Measurements from ENCODE around the gene AKIRIN1.
"Not testable (repeated sequence)": the region's sequence is repeated elsewhere in the genome, so short reads cannot be mapped to it uniquely, and the experiment has no call there.

Gene AKIRIN1

DNA sequence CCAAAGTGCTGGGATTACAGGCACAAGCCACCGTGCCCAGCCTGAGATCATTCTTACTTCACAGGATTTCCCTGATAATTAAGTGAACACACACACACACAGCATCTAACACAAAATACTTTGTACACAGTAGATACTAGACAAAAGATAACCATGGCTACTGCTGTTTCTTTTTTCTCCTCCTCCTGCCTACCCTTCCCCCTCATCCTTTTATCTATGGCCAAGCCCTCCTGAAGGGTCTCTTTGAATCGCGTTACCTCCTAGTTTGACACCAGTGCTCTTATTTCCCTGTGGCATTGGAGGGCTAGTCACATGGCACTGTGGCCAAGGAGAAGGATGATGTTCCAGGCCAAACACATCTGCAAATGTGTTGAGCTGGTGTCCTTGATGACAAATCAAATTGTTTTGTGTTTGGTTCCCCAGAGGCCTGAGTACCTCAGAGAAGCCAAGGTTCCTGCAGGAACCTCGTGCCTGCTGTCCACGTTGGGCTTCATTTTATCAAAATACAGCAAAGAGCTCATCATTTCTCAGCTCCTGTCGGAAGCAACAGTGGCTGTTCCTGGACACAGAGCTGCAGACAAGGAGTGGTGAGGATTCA, 55.6 kb downstream of the AKIRIN1 start:
- DNase-seq, result no peak

DNA sequence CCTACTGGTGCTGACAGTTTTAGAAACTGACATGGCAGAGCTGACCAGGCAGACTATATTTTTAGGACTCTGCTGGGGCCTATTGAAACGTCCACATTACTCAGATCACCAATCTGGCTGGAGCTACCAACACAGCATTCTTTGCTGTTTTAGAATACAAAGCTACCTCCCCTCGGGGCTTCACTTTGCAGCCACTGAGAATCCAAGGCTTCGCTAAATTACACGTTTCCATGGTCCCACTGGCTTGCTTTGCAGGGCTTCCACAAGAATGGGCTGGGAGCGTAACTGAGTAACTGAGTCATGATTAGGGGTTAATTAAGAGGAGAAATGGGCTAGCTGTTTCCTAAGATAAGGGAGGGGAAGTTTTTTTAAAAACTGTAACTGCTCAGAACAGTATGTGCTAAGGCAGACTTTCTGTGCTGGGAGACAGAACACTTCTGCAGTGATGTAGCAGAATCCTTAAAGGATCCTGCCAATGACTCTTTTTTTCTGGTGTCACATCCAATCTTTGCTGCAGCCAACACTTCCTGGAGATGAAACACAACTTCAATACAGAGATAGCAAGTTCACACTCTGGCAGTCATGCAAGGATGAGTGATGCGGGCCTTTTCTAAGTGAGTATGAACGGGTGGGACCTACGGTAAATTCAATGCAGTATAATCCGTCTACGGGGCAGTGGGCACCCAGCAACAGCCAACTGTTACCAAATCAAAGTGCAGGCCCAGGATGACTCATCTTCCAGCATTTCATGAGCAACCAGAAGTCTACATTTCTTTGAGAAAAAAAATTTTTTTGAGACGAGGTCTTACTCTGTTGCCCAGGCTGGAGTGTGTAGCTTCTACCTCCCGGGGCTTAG, 56.5 kb downstream of the AKIRIN1 start:
- no peak for DNase-seq

DNA sequence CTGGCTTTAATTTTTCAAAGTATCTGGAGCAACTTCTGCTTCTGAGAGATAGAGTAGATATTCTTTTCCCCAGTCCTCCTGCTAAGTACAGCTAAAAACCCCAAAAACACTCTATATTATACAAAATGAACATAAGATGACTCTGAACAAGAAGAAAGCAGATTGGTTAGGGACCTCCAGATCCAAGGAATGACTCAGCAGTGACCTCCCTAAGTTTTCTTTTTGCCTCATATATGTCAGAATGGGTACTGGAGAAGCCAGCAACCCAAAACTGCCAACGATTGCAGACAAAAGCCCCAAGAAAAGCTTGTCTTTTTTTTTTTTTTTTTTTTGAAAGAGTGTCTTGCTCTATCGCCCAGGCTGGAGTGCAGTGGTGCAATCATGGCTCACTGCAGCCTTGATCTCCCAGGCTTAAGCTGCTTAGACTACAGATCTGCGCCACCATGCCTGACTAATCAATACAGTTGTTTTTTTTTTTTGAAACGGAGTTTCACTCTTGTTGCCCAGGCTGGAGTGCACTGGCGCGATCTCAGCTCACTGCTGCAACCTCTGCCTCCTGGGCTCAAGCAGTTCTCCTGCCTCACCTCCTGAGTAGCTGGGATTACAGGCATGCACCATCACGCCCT, 57.8 kb downstream of the AKIRIN1 start:
- no peak for DNase-seq

DNA sequence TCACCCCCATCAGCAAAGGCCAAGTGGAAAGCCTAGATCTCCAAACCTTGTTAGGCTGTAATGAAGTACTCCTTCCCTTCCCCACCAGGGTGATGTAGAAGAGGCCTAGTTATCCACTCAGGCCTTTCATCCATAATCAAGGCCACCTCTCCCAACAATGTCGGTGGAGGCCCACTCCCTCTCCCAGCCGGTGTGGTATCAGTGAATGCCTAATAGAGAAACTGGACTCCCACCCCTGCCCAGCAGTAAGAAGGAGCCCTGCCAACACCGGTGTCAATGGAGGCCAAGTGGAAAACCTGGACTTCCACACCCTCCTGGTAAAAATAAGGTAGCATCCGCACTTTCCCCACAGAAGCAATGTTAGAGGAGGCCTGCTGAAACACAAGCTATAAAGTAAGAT, 58.9 kb downstream of the AKIRIN1 start:
- no peak for DNase-seq

DNA sequence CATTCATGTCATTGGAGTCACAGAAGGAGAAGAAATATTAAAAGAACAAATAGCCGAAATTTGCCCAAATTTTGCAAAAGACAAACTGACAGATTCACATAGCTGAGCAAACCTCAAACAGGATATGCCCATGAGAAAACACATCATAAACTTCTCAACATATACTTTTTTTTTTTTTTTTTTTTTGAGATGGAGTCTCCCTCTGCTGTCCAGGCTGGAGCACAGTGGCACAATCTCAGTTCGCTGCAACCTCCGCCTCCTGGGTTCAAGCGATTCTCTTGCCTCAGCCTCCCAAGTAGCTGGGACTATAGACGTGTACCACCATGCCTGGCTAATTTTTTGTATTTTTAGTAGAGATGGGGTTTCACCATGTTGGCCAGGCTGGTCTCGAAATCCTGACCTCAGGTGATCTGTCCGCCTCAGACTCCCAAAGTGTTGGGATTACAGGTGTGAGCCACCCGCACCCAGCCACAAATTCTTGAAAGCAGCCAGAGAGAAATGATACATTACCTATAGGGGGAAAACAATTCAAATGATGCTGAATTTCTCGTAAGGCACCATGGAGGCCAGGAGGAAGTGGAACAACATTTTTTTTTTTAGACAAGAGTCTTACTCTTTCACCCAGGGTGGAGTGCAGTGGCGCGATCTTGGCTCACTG, 60.2 kb downstream of the AKIRIN1 start:
- not testable (repeated sequence) for DNase-seq

DNA sequence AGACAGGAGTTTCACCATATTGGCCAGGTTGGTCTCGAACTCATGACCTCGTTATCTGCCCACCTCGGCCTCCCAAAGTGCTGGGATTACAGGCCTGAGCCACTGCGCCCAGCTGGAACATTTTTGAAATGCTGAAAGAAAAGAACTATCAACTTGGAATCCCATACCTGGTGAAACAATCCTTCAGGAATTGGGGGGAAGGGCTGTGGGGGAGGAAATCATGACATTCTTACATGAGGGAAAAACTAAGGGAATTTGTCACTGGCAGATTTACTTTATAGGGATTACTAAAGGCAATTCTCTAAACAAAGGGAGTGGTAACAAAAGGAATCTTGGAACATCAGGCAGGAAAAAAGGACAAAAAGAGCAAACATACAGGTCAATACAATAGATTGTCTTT, 60.9 kb downstream of the AKIRIN1 start:
- no peak for DNase-seq

DNA sequence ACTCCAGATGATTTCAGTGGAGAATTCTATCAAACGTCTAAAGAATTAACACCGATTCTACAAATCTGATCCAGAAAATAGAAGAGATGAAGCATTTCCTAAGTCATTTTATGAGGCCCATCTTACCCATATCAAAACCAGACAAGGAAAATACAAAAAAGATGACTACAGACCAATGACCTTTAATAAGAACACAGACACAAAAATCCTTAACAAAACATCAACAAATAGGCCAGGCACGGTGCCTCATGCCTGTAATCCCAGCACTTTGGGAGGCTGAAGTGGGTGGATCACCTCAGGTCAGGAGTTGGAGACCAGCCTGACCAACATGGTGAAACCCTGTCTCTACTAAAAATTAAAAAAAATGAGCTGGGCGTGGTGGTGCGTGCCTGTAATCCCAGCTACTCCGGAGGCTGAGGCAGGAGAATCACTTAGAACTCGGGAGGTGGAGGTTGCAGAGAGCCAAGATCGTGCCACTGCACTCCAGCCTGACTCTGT, 64.2 kb downstream of the AKIRIN1 start:
- DNase-seq, result not testable (repeated sequence)
